AG04449 (cell line): ENCODE data around the gene ZFYVE26.
A peak's percentile ranks its signal among the peaks of the same experiment; 100 is the strongest.
"Not testable (repeated sequence)": the region's sequence is repeated elsewhere in the genome, so short reads cannot be mapped to it uniquely, and the experiment has no call there.

Experiments
- CTCF ChIA-PET: fragments of 350-600 bp; formaldehyde crosslinking; extraction: SDS; loops from one replicate; lab custom pipeline; 2021; ENCODE audit warnings: antibody characterized with exemption; lab: Yijun Ruan, JAX
- POLR2A ChIA-PET: fragments of 400-600, 350-600 bp; formaldehyde crosslinking; extraction: SDS; loops from one replicate; lab custom pipeline; 2020; ENCODE audit warnings: antibody characterized with exemption, inconsistent platforms; lab: Yijun Ruan, JAX
- DNase-seq: peaks from one replicate; pipeline ENCODE4 v3.0.0-alpha.2; 2010; ENCODE audit warnings: low read depth, low spot score
- H3K4me3 ChIP-seq: 2 replicates; pipeline ENCODE4 v1.5.1; 2011; ENCODE audit warnings: low read depth, mild to moderate bottlenecking, control low read depth, low read length
- CTCF ChIP-seq: IDR thresholded peaks from one replicate; pipeline ENCODE4 v1.5.1; 2011; ENCODE audit warnings: mild to moderate bottlenecking, moderate library complexity, low read length, control low read depth, inconsistent platforms; ENCODE audit not compliant: insufficient read depth; ENCODE audit errors: missing control alignments

ZFYVE26 gene

GRCh38 chr14:67705211-67705610, 111.2 kb downstream of the ZFYVE26 start:
- ChIA-PET POLR2A (interaction anchor here (1.7 kb wide), 1 partner anchor 122 kb away, joined by 6 read pairs; no protein-coding TSS in a partner anchor), CTCF (interaction anchor here (0.7 to 8.9 kb wide), 38 partner anchors 10 to 1346 kb away, joined by 3 to 417 read pairs (median 9); partner anchors contain the start of genes ARG2, ATP6V1D, EIF2S1 and PIGH)
- no peak overlapping the region for H3K4me3 ChIP-seq
- no peak for DNase-seq
- TF ChIP-seq CTCF: no peak

- DNase-seq: no peak
- peak; percentile 64 for TF ChIP-seq CTCF
- no peak overlapping the region for H3K4me3 ChIP-seq
- CTCF ChIA-PET: interaction anchor here (0.7 to 8.9 kb wide), 52 partner anchors 10 to 1345 kb away, joined by 3 to 417 read pairs (median 6); partner anchors contain the start of genes ARG2, ATP6V1D, EIF2S1 and PIGH
- POLR2A ChIA-PET: interaction anchor here (1.2 to 1.7 kb wide), 4 partner anchors 9 to 121 kb away, joined by 5 to 6 read pairs (median 5); partner anchors contain the start of genes PIGH and RDH11
These were observed 111.8 kb downstream of the ZFYVE26 start for GRCh38 chr14:67704484-67705089.

GRCh38 chr14:67703997-67704396, 112.4 kb downstream of the ZFYVE26 start:
- TF ChIP-seq CTCF: no peak
- no peak overlapping the region for H3K4me3 ChIP-seq
- CTCF ChIA-PET: interaction anchor here (0.7 to 8.9 kb wide), 52 partner anchors 9 to 1344 kb away, joined by 3 to 417 read pairs (median 6); partner anchors contain the start of genes ARG2, ATP6V1D, EIF2S1 and PIGH
- POLR2A ChIA-PET: interaction anchor here (1.2 to 1.7 kb wide), 4 partner anchors 8 to 120 kb away, joined by 5 to 6 read pairs (median 5); partner anchors contain the start of genes PIGH and RDH11
- no peak for DNase-seq

- POLR2A ChIA-PET: interaction anchor here (0.6 kb wide), 1 partner anchor 15 kb away, joined by 4 read pairs; no protein-coding TSS in a partner anchor
- CTCF ChIA-PET: interaction anchor here (1.0 to 8.9 kb wide), 10 partner anchors 9 to 274 kb away, joined by 3 to 417 read pairs (median 80); partner anchors contain the start of genes ARG2 and PIGH
- DNase-seq, H3K4me3 ChIP-seq: not testable (repeated sequence)
These were observed 114.9 kb downstream of the ZFYVE26 start, which contains the start of gene RDH12 for GRCh38 chr14:67701492-67701891. Gene RDH12, plus strand, starts transcription at chr14:67701886. Its CDS starts 20,757 bp downstream, at chr14:67722643.

- no peak for TF ChIP-seq CTCF
- ChIA-PET CTCF (interaction anchor here (0.6 to 8.9 kb wide), 9 partner anchors 9 to 339 kb away, joined by 3 to 138 read pairs (median 3); partner anchors contain the start of genes ARG2, ATP6V1D and EIF2S1), POLR2A (no interaction called here)
- no peak for DNase-seq
- no peak overlapping the region for H3K4me3 ChIP-seq
These were observed 118.2 kb downstream of the ZFYVE26 start for GRCh38 chr14:67698179-67698578.

- no peak for DNase-seq
- CTCF ChIA-PET: interaction anchor here (1.5 to 8.9 kb wide), 5 partner anchors 10 to 338 kb away, joined by 3 to 138 read pairs (median 5); partner anchors contain the start of genes ARG2, ATP6V1D and EIF2S1
- POLR2A ChIA-PET: no interaction called here
These were observed 119.4 kb downstream of the ZFYVE26 start for GRCh38 chr14:67697006-67697405.

More at GRCh38 chr14:67697006-67697405, 119.4 kb downstream of the ZFYVE26 start:
- H3K4me3 ChIP-seq: no peak overlapping the region
- no peak for TF ChIP-seq CTCF
